ENCODE data around the gene GCAT.

The GCAT gene

DNA sequence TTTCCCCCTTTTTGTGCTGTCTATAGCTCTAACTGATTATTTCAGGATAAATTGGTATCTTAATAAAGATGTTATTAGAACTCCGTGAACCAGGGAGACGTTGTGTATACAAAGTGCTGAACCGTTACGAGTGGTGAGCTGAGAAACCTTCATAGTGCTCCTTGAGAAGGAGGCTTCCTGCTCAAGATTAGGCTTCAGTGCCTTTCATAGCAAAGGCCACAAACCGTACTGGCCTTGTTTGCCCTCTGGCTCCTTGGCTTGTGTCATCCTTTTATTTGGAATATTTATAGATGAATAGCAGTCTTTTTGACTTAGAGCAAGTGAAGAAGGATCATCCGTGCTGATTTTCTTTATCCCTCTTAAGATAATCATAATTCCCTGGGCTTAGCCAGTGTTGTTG is 57.8 kb downstream of the GCAT start:
- H3K4me3 ChIP-seq, result no peak overlapping the region
- peaks cover 67 to 90% (median 87%) of the 10 kb centered on the region in 3 donors for H3K36me3 ChIP-seq
- H3K9me3 ChIP-seq, result no peaks in the 10 kb centered on the region
- H3K4me1 ChIP-seq, result peaks cover 0 to 23% (median 5%) of the 10 kb centered on the region in 4 donors
- intact Hi-C loops (cut with DNase I; ENCODE audit: low total_unique reads), result loop anchor here (2.0 kb wide), 1 partner anchor 49 kb away; no protein-coding TSS in a partner anchor
- H3K27ac ChIP-seq, result no peak overlapping the region
- no peak for DNase-seq
- TF ChIP-seq, protein P1, sequence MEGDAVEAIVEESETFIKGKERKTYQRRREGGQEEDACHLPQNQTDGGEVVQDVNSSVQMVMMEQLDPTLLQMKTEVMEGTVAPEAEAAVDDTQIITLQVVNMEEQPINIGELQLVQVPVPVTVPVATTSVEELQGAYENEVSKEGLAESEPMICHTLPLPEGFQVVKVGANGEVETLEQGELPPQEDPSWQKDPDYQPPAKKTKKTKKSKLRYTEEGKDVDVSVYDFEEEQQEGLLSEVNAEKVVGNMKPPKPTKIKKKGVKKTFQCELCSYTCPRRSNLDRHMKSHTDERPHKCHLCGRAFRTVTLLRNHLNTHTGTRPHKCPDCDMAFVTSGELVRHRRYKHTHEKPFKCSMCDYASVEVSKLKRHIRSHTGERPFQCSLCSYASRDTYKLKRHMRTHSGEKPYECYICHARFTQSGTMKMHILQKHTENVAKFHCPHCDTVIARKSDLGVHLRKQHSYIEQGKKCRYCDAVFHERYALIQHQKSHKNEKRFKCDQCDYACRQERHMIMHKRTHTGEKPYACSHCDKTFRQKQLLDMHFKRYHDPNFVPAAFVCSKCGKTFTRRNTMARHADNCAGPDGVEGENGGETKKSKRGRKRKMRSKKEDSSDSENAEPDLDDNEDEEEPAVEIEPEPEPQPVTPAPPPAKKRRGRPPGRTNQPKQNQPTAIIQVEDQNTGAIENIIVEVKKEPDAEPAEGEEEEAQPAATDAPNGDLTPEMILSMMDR (IDR thresholded peaks at IDR 0.05), result no peak
- H3K27me3 ChIP-seq, result no peaks in the 10 kb centered on the region

All from tibial artery (tissue), 4 donors.